Measurements from ENCODE around the gene HIBCH. TPM values are rescaled to one million over a fixed set of nuclear protein-coding genes. Genes with fewer than 3 reads are reported as not detected.

Gene HIBCH
- total and polyA plus RNA-seq, 2 experiments from 2014 or later = 25.7 to 42.3 TPM

DNA sequence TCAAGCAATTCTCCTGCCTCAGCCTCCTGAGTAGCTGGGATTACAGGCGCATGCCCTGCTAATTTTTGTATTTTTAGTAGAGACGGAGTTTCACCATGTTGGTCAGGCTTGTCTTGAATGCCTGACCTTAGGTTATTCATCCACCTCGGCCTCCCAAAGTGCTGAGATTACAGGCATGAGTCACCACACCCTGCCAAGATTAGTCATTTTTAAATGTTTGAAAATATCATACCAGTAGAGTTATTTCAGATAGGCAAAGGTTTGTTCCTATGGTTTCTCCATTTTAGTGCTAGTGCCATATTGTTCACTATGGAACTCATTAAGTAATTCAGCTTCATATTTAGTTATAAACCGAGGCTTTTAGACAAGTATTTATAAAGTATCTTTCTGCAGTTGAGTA lies 52.3 kb downstream of the HIBCH start (continued):
- TF ChIP-seq ETS1 (IDR thresholded peaks at IDR 0.05) (no peak), EZH2 (IDR thresholded peaks at IDR 0.05; ENCODE audit: low read depth, unreplicated experiment) (no peak)

GRCh38 chr2:190266314-190266713 lies 53.3 kb downstream of the HIBCH start:
- Histone ChIP-seq H3K4me2 (no peak overlapping the region), H3K4me3 (no peak overlapping the region), H3F3A (replicated peaks; ENCODE audit: low read depth) (no peaks in the 10 kb centered on the region), H4K20me1 (replicated peaks; ENCODE audit: insufficient read depth) (no peaks in the 10 kb centered on the region), H2AFZ (no peak overlapping the region), H3K4me1 (ENCODE audit: insufficient read depth) (no peaks in the 10 kb centered on the region), H3K9me2 (ENCODE audit: insufficient read depth) (no peaks in the 10 kb centered on the region), H3K27me3 (ENCODE audit: insufficient read depth) (no peaks in the 10 kb centered on the region), H3K36me3 (ENCODE audit: insufficient read depth) (no peaks in the 10 kb centered on the region), H3K79me2 (replicated peaks; ENCODE audit: insufficient read depth) (0 out of 2 replicates have a peak, but pooled peaks cover 3% of the 10 kb centered on the region), H3K27ac (ENCODE audit: low read depth) (no peak overlapping the region)
- Mint-ChIP-seq H3K9me3 (peaks cover 6% of the 10 kb centered on the region; the same call in 1 of the 3 replicates), H3K36me3 (ENCODE audit: low read depth) (peaks cover 15% of the 10 kb centered on the region; the same call in 2 of the 3 replicates), H3K4me1 (no peaks in the 10 kb centered on the region), H3K4me3 (no peak overlapping the region), H3K27me3 (ENCODE audit: insufficient read depth, low read depth, poor library complexity) (no peaks in the 10 kb centered on the region), H3K27ac (no peak overlapping the region)
- no peak for TF ChIP-seq ZNF462 (CRISPR knock-in tag; IDR thresholded peaks at IDR 0.05)
- TF ChIP-seq, protein P1, sequence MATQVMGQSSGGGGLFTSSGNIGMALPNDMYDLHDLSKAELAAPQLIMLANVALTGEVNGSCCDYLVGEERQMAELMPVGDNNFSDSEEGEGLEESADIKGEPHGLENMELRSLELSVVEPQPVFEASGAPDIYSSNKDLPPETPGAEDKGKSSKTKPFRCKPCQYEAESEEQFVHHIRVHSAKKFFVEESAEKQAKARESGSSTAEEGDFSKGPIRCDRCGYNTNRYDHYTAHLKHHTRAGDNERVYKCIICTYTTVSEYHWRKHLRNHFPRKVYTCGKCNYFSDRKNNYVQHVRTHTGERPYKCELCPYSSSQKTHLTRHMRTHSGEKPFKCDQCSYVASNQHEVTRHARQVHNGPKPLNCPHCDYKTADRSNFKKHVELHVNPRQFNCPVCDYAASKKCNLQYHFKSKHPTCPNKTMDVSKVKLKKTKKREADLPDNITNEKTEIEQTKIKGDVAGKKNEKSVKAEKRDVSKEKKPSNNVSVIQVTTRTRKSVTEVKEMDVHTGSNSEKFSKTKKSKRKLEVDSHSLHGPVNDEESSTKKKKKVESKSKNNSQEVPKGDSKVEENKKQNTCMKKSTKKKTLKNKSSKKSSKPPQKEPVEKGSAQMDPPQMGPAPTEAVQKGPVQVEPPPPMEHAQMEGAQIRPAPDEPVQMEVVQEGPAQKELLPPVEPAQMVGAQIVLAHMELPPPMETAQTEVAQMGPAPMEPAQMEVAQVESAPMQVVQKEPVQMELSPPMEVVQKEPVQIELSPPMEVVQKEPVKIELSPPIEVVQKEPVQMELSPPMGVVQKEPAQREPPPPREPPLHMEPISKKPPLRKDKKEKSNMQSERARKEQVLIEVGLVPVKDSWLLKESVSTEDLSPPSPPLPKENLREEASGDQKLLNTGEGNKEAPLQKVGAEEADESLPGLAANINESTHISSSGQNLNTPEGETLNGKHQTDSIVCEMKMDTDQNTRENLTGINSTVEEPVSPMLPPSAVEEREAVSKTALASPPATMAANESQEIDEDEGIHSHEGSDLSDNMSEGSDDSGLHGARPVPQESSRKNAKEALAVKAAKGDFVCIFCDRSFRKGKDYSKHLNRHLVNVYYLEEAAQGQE (IDR thresholded peaks at IDR 0.05; ENCODE audit: unreplicated experiment) = no peak
- TF ChIP-seq POLR2AphosphoS5 (IDR thresholded peaks at IDR 0.05; ENCODE audit: low read depth) = no peak
- TF ChIP-seq, protein P2, sequence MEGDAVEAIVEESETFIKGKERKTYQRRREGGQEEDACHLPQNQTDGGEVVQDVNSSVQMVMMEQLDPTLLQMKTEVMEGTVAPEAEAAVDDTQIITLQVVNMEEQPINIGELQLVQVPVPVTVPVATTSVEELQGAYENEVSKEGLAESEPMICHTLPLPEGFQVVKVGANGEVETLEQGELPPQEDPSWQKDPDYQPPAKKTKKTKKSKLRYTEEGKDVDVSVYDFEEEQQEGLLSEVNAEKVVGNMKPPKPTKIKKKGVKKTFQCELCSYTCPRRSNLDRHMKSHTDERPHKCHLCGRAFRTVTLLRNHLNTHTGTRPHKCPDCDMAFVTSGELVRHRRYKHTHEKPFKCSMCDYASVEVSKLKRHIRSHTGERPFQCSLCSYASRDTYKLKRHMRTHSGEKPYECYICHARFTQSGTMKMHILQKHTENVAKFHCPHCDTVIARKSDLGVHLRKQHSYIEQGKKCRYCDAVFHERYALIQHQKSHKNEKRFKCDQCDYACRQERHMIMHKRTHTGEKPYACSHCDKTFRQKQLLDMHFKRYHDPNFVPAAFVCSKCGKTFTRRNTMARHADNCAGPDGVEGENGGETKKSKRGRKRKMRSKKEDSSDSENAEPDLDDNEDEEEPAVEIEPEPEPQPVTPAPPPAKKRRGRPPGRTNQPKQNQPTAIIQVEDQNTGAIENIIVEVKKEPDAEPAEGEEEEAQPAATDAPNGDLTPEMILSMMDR (conservative IDR thresholded peaks at IDR 0.05; ENCODE audit: low read depth in 2 of 2) = no peak
- TF ChIP-seq CREB1 (CRISPR knock-in tag; IDR thresholded peaks at IDR 0.05; ENCODE audit: low read depth) = no peak
- TF ChIP-seq ZNF331 (CRISPR knock-in tag; IDR thresholded peaks at IDR 0.05; ENCODE audit: low read depth) = no peak
- no peak for TF ChIP-seq EZH2phosphoT487 (IDR thresholded peaks at IDR 0.05; ENCODE audit: unreplicated experiment)
- TF ChIP-seq EZH2 (IDR thresholded peaks at IDR 0.05; ENCODE audit: low read depth, unreplicated experiment) = no peak
- TF ChIP-seq JUNB (IDR thresholded peaks at IDR 0.05; ENCODE audit: unreplicated experiment) = no peak
- TF ChIP-seq ETS1 (IDR thresholded peaks at IDR 0.05) = no peak
- no peak for TF ChIP-seq NANOG (IDR thresholded peaks at IDR 0.05; ENCODE audit: borderline replicate concordance)
- DNase-seq (ENCODE audit: low spot score) = no peak
- ATAC-seq = no peak
